ENCODE data around the gene STYK1. TPM values are rescaled to one million over a fixed set of nuclear protein-coding genes. Genes with fewer than 3 reads are reported as not detected.

The STYK1 gene
- total and polyA plus RNA-seq, 4 donors: 0.03 to 1.3 (median 0.08) TPM; not detected in 1

DNA sequence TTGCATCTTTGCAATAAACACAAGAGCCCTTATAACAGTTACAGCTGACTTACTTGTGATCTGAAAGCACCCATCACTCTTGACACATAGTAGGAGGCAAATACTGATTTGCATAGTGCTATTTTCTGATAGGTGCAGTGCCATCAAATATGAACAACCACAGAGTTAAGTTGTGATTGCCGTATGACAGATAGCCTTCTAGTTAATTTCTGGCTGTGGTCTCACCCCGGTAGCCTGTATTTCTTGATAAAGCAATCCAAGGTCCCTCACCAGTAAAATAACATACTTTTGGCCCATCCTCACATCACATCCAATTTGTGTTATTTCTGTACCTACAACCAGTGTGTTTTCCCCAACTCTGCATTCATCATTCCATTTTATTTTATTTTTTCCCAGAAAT lies 23.3 kb upstream of the STYK1 start:
- Histone ChIP-seq H3K4me3 (ENCODE audit: low read depth in 1 of 3, low read length in 3 of 3) (no peak overlapping the region), H3K4me1 (ENCODE audit: control insufficient read depth in 4 of 4, insufficient read depth in 4 of 4, low read length in 3 of 4) (no peaks in the 10 kb centered on the region), H3K9ac (ENCODE audit: low read depth in 1 of 2, low read length in 2 of 2) (no peak overlapping the region), H3K27me3 (ENCODE audit: control insufficient read depth in 4 of 4, insufficient read depth in 4 of 4, low read length in 3 of 4) (no peaks in the 10 kb centered on the region), H3K36me3 (ENCODE audit: control insufficient read depth in 4 of 4, insufficient read depth in 3 of 4, low read depth in 1 of 4, low read length in 3 of 4) (peaks cover 0 to 37% (median 15%) of the 10 kb centered on the region in 4 donors), H3K9me3 (ENCODE audit: control insufficient read depth in 4 of 4, low read length in 3 of 4) (no peaks in the 10 kb centered on the region), H3K27ac (ENCODE audit: low read depth in 1 of 2, low read length in 2 of 2) (no peak overlapping the region)
- WGBS: 95% methylated on average over 2 of the region's 2 CpGs
- TF ChIP-seq, protein P1, sequence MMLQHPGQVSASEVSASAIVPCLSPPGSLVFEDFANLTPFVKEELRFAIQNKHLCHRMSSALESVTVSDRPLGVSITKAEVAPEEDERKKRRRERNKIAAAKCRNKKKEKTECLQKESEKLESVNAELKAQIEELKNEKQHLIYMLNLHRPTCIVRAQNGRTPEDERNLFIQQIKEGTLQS (IDR thresholded peaks at IDR 0.05): no peak
- TF ChIP-seq, protein P2, sequence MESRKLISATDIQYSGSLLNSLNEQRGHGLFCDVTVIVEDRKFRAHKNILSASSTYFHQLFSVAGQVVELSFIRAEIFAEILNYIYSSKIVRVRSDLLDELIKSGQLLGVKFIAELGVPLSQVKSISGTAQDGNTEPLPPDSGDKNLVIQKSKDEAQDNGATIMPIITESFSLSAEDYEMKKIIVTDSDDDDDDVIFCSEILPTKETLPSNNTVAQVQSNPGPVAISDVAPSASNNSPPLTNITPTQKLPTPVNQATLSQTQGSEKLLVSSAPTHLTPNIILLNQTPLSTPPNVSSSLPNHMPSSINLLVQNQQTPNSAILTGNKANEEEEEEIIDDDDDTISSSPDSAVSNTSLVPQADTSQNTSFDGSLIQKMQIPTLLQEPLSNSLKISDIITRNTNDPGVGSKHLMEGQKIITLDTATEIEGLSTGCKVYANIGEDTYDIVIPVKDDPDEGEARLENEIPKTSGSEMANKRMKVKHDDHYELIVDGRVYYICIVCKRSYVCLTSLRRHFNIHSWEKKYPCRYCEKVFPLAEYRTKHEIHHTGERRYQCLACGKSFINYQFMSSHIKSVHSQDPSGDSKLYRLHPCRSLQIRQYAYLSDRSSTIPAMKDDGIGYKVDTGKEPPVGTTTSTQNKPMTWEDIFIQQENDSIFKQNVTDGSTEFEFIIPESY (IDR thresholded peaks at IDR 0.05): no peak
- TF ChIP-seq NR2F2 (IDR thresholded peaks at IDR 0.05): no peak
- no peak for TF ChIP-seq EGR1 (IDR thresholded peaks at IDR 0.05; ENCODE audit: low read depth in 2 of 2)
- TF ChIP-seq FOXA1 (IDR thresholded peaks at IDR 0.05): no peak
- TF ChIP-seq YY1 (IDR thresholded peaks at IDR 0.05): no peak
- no peak for TF ChIP-seq RAD21 (IDR thresholded peaks at IDR 0.05)
- TF ChIP-seq FOXA2 (IDR thresholded peaks at IDR 0.05): no peak
- TF ChIP-seq, protein P3, sequence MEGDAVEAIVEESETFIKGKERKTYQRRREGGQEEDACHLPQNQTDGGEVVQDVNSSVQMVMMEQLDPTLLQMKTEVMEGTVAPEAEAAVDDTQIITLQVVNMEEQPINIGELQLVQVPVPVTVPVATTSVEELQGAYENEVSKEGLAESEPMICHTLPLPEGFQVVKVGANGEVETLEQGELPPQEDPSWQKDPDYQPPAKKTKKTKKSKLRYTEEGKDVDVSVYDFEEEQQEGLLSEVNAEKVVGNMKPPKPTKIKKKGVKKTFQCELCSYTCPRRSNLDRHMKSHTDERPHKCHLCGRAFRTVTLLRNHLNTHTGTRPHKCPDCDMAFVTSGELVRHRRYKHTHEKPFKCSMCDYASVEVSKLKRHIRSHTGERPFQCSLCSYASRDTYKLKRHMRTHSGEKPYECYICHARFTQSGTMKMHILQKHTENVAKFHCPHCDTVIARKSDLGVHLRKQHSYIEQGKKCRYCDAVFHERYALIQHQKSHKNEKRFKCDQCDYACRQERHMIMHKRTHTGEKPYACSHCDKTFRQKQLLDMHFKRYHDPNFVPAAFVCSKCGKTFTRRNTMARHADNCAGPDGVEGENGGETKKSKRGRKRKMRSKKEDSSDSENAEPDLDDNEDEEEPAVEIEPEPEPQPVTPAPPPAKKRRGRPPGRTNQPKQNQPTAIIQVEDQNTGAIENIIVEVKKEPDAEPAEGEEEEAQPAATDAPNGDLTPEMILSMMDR (IDR thresholded peaks at IDR 0.05; ENCODE audit: low read depth, low read length, missing input control): no peak
- TF ChIP-seq TAF1 (conservative IDR thresholded peaks at IDR 0.05): no peak
- no peak for TF ChIP-seq GABPA (IDR thresholded peaks at IDR 0.05 in 1 of 2, conservative IDR thresholded peaks at IDR 0.05 in 1 of 2)
- no peak for TF ChIP-seq SP1 (IDR thresholded peaks at IDR 0.05)
- no peak for TF ChIP-seq JUND (IDR thresholded peaks at IDR 0.05)
- no peak for TF ChIP-seq HNF4A (conservative IDR thresholded peaks at IDR 0.05)
- TF ChIP-seq, protein P4, sequence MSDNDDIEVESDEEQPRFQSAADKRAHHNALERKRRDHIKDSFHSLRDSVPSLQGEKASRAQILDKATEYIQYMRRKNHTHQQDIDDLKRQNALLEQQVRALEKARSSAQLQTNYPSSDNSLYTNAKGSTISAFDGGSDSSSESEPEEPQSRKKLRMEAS (IDR thresholded peaks at IDR 0.05): no peak
- TF ChIP-seq, protein P5, sequence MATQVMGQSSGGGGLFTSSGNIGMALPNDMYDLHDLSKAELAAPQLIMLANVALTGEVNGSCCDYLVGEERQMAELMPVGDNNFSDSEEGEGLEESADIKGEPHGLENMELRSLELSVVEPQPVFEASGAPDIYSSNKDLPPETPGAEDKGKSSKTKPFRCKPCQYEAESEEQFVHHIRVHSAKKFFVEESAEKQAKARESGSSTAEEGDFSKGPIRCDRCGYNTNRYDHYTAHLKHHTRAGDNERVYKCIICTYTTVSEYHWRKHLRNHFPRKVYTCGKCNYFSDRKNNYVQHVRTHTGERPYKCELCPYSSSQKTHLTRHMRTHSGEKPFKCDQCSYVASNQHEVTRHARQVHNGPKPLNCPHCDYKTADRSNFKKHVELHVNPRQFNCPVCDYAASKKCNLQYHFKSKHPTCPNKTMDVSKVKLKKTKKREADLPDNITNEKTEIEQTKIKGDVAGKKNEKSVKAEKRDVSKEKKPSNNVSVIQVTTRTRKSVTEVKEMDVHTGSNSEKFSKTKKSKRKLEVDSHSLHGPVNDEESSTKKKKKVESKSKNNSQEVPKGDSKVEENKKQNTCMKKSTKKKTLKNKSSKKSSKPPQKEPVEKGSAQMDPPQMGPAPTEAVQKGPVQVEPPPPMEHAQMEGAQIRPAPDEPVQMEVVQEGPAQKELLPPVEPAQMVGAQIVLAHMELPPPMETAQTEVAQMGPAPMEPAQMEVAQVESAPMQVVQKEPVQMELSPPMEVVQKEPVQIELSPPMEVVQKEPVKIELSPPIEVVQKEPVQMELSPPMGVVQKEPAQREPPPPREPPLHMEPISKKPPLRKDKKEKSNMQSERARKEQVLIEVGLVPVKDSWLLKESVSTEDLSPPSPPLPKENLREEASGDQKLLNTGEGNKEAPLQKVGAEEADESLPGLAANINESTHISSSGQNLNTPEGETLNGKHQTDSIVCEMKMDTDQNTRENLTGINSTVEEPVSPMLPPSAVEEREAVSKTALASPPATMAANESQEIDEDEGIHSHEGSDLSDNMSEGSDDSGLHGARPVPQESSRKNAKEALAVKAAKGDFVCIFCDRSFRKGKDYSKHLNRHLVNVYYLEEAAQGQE (IDR thresholded peaks at IDR 0.05): no peak
- DNase-seq (ENCODE audit: low spot score): no peak

DNA sequence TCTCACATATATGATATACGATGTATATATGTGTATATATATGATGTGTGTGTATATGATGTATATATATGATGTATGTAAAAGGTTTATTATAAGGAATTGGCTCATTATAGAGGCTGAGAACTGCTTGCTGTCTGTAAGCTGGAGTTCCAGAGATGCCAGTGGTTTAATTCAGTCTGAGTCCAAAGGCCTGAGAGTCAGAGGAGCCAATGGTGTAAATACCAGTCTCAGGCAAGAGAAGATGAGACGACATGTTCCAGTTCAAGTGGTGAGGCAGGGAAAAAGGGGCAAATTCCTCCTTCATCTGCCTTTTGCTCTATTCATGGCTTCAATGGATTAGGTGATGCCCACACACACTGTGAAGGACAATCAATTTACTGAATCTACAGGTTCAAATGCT lies 17.1 kb upstream of the STYK1 start:
- H3K4me1 ChIP-seq (ENCODE audit: control insufficient read depth in 4 of 4, insufficient read depth in 4 of 4, low read length in 3 of 4): no peaks in the 10 kb centered on the region
- TF ChIP-seq RAD21 (IDR thresholded peaks at IDR 0.05): no peak
- TF ChIP-seq, protein P4 (IDR thresholded peaks at IDR 0.05): no peak
- TF ChIP-seq, protein P1 (IDR thresholded peaks at IDR 0.05): no peak
- TF ChIP-seq FOXA2 (IDR thresholded peaks at IDR 0.05): no peak
- TF ChIP-seq HNF4A (conservative IDR thresholded peaks at IDR 0.05): no peak
- TF ChIP-seq GABPA (IDR thresholded peaks at IDR 0.05 in 1 of 2, conservative IDR thresholded peaks at IDR 0.05 in 1 of 2): no peak
- TF ChIP-seq TAF1 (conservative IDR thresholded peaks at IDR 0.05): no peak
- TF ChIP-seq EGR1 (IDR thresholded peaks at IDR 0.05; ENCODE audit: low read depth in 2 of 2): no peak
- TF ChIP-seq, protein P5 (IDR thresholded peaks at IDR 0.05): no peak
- no peak for TF ChIP-seq SP1 (IDR thresholded peaks at IDR 0.05)

More for the DNA sequence above, 17.1 kb upstream of the STYK1 start:
- H3K4me3 ChIP-seq (ENCODE audit: low read depth in 1 of 3, low read length in 3 of 3): no peak overlapping the region
- no peaks in the 10 kb centered on the region for H3K27me3 ChIP-seq (ENCODE audit: control insufficient read depth in 4 of 4, insufficient read depth in 4 of 4, low read length in 3 of 4)
- no peak overlapping the region for H3K27ac ChIP-seq (ENCODE audit: low read depth in 1 of 2, low read length in 2 of 2)
- DNase-seq (ENCODE audit: low spot score): no peak
- no peak overlapping the region for H3K9ac ChIP-seq (ENCODE audit: low read depth in 1 of 2, low read length in 2 of 2)
- peaks cover 0 to under 1% (median 0%) of the 10 kb centered on the region in 4 donors for H3K36me3 ChIP-seq (ENCODE audit: control insufficient read depth in 4 of 4, insufficient read depth in 3 of 4, low read depth in 1 of 4, low read length in 3 of 4)
- H3K9me3 ChIP-seq (ENCODE audit: control insufficient read depth in 4 of 4, low read length in 3 of 4): no peaks in the 10 kb centered on the region
- 93% methylated on average over 2 of the region's 2 CpGs for WGBS

Data from liver (tissue), 9 donors.